Embryonic facial prominence (tissue), 1 donor: Measurements from ENCODE around the gene SDHAF4.
"Not testable (repeated sequence)": the region's sequence is repeated elsewhere in the genome, so short reads cannot be mapped to it uniquely, and the experiment has no call there.

ENCODE experiments used
- DNase-seq: peaks from one replicate; pipeline ENCODE4 v3.0.0-alpha.2; 2016; ENCODE audit errors: extremely low spot score

Gene SDHAF4

DNA sequence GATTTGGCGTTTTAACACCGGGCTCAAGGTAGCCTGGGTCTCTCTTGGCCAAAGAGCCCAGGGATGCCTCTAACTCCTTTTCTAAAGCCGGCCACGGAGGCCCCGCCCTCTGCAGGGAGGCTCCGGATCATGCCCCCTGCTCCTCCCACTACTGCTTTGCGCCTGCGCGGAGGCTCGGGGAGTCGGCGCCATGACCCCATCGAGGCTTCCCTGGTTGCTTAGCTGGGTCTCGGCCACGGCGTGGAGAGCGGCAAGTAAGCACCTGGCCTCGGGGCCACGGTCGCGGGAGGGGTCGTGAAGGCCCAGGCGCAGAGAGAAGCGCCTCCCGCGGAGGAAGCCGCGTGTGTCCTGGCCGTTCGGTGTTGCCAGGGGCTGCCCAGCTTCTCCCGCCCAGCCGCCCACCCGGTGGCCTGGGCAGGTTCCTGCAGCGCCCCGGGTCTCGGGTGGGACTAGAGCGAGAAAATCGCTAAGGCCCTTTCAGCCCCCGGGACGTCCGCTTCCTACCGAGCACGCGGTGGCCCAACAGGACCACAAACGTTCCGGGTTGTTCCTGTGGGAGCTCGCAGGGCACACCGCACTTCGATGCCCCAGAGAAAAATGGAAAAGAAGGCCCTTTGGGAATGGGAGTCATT, at the start of gene SDHAF4:
TSS of gene SDHAF4 (plus strand) at position 180 of the 632 bp plus-strand sequence. CDS start at position 191, 11 bp downstream.
- DNase-seq, result peak; percentile 68

DNA sequence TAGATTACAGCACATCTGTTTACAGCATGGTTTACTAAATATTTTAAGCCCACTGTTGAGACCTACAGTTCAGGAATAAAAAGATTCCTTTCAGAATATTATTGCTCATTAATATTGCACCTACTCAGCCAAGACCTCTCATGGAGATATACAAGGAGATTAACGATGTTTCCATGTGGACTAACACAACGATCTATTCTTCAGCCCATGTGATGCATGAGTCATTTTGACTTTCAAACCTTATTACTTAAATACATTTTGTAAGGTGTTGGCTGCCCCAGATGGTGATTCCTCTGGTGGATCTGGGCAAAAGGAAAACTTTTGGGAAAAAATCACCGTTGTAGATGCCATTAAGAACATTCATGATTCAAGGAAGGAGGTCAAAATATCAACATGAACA, 48.0 kb upstream of the SDHAF4 start:
- DNase-seq, result no peak

DNA sequence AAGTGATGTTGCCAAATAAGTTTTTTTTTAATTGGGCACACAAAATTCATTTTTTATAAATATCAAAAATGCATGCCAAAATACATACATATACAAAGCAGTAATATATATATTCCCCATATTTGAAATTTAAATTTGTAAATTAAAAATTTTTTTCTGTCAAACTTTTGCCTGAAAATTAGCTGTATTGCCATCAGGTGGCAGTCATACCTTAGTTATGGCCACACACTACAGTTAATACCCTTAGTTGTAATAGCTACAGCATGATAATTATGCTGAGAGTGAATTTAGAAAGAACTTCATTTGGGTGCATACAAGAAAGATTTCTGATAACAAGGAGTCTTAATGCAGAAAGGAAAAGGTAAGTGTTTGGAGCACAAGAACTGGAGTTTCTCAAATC, 46.2 kb upstream of the SDHAF4 start:
- no peak for DNase-seq

DNA sequence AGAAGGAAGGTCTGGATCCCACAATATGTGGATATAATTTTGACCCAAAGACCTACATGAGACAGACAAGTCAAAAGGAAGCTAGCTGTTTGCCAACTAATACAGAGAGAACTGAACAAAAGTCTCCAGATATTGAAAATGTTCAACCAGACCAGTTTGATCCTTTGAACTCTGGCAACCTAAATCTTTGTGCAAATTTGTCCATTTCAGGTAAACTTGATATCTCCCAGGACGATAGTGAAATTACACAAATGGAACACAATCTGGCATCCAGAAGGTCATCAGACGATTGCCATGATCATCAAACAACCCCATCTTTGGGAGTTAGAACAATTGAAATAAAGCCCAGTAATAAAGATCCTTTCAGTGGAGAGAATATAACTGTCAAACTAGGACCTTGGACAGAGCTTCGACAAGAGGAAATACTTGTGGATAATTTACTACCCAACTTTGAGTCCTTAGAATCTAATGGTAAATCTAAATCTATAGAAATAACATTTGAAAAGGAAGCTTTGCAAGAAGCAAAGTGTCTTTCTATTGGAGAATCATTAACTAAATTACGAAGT, 41.9 kb upstream of the SDHAF4 start:
- no peak for DNase-seq

DNA sequence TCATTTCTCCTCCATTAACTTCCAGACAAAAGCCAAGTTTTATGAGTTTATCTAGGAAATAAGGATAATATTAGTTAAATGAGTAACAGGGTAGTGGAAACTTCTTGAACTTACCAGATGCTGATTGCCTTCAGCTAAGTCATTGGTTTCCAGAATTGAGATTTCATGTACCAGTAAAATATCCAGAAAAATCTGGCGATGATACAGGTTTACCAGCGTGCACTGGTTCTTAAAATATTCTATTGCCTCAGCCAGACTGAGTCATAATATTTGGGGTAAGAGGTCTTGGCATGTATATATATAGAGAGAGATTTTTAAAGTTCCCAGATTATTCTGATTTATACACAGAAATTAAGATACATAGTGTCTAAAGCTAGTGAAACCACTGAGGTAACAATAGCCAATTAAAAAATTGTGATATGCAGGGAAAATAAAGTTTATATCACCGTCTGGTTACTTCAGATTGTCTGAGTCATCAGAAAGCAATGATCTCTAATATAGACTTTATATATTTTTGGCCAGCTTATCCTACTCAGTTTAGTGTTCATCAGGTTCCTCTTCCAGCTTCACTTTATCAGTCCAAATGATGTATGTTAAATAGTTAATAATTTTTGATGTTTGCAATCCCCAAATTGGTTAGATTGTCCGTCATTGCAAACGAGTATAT, 39.5 kb upstream of the SDHAF4 start:
- no peak for DNase-seq

DNA sequence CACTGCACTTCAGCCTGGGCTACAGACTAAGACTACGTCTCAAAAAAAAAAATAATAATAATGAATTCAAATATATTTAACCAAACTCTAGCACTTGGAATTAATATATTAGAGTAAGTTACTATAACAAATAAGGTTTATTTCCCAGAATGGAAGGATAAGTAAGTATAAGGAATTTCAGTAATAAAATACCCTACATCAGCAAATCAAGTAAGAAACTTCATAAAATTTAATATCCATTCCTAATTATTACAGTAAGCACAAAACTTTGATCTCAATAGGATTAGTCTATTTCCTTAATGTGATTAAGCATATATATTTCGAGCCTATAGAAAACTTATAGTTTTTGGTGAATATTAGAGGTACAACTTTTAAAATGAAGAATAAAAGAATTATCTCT, 36.7 kb upstream of the SDHAF4 start:
- no peak for DNase-seq

DNA sequence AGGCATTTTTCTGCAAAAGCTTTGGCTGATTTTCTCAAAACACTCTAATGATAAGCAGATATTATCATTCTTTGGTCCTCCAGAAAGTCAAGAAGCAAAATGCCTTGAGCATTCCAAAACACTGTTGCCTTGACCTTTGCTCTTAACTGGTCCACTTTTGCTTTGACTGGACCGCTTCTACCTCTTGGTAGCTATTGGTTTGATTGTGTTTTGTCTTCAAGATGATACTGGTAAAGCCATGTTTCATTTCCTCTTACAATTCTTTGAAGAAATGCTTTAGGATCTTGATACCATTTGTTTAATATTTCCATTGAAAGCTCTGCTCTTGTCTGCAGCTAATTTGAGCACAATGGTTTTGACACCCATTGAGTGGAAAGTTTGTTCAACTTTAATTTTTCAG, 35.6 kb upstream of the SDHAF4 start:
- no peak for DNase-seq

DNA sequence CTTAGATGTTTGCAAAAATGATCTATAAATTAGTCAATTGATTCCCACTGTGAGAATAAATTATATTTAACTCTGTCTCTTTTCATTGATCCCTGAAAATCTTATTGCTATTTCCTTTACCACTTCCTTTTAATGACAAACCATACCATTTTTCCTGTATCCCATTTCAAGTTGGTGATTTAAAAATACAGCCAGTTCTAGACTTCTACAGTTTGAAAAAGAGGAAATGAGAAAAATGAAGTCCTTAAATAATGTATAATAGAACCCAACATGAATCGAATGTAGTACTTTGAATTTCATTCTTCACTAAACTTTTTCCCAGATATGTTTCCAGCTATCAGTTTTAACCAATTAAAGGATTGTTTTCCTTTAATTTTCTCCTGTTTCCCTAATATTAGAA, 29.5 kb upstream of the SDHAF4 start:
- no peak for DNase-seq

DNA sequence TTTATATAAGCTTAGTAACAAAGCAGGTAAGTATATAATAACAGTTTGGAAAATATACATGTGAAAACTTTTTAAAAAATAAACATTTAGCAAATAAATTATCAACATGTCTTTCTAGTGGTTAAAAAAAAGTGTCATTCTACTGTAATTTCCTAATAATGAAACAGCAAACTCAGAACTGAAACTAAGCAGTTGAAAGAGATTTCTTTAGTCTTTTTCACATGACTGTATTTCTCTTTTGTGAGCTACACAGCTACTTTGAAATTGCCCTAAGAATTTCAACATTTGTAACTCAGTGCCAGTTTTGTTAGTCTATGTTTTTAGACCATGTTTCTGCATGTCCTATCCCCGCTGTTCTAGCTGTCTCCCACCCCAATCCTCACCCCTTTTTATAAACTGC, 28.4 kb upstream of the SDHAF4 start:
- DNase-seq, result no peak

DNA sequence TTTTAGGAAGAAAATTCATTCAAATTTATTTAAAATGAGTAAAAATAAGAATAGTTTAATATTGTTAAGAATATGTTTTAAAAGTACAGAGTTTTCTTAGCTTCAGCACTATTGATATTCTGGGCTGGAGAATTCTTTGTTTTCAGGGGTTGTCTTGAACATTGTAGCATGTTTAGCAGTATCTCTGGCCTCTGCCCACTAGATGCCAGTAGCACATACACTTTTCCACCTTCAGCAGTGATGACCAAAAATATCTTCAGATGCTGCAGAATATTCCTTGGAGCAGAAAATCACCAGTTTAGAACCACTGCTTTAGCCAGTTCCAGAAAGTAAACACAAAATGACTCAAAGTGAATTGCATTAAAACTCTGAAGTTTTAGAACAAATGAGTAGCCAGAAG, 19.4 kb upstream of the SDHAF4 start:
- DNase-seq, result no peak

DNA sequence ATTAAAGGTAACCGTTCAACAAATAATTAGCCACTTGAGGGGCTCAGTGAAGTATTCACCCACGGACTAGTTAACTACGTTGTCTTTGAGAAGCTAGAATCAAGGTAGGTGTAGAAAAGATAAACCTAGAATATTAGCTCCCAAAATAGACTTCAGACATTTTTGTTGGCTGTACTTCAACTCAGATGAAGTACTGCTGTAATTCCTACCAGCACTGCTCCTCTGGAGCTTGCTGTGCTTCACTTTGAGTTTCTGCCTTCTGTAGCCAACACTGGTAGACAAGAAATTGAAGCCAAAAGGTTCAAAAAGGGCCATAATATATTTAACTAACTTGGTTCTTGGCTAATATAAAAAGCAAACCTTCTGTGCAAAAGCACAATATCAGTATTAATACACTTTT, 18.8 kb upstream of the SDHAF4 start:
- no peak for DNase-seq

DNA sequence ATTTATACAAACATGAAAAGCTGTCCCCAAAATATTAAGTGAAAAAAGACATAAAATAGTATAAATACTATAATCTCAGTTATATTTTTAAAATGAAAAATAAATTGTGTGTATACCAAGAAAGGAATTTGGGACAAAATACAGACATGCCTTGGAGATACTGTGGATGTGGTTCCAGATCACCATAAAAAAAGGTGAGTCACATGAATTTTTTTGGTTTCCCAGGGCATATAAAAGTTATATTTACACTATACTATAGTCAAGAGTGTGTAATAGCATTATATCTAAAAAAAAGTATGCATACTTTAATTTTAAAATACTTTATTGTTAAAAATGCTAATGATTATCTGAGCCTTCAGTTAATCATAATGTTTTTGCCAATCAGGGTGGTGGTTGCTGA, 17.4 kb upstream of the SDHAF4 start:
- DNase-seq, result no peak

DNA sequence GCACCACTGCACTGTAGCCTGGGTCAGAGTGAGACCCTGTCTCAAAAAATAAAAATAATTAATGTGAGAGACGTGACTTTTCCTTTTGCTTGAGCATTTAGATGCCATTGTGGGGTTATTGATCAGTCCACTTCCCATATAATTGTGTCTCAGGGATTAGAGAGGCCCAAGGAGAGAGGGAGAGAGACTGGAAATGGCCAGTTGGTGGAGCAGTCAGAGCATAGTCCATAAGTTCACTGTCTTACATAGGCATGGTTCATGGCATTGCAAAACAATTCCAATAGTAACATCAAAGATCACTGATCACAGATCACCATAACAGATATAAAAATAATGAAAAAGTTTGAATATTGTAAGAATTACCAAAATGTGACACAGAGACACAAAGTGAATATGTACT, 15.2 kb upstream of the SDHAF4 start:
- DNase-seq, result no peak

DNA sequence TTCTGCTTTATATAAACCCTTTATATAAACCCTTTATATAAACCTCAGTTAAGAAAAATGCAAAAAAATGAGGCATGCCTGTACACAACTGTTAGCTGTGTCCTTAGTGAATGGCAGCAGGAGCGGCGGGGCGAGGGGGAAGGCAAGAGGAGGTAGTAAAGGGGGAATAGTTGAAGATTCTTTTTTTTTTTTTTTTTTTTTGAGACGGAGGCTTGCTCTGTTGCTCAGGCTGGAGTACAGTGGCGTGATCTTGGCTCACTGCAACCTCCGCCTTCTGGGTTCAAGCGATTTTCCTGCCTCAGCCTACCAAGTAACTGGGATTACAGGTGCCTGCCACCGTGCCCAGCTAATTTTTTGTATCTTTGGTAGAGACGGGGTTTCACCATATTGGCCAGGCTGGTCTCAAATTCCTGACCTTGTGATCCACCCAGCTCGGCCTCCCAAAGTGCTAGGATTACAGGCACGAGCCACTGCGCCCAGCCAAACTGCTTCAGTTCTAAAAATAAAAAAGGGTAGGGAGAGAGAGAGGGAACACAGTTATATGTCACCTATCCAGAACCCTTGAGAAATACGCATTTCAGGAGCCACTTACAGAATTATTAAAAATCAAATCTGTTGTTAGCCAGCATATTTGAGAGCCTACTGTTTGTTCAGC, 14.3 kb upstream of the SDHAF4 start:
- not testable (repeated sequence) for DNase-seq

DNA sequence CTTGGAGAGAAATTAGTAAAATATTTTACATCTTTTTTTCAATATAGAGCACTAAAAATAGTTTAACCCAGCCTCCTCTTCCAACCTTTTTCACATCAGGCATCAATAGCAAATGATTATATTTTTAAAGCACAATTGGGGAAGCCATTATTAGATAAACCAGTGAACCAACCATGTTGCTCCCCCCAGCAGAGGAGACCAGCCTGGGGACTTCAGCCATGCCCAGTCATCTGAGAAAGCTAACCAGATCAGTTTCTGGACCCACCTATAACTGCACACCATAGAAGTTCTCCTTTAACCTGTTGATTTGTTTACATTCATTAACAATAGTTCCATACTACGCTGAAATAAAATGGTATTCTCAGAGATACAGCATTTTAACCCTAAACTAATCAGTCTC, 13.8 kb upstream of the SDHAF4 start:
- DNase-seq, result no peak

DNA sequence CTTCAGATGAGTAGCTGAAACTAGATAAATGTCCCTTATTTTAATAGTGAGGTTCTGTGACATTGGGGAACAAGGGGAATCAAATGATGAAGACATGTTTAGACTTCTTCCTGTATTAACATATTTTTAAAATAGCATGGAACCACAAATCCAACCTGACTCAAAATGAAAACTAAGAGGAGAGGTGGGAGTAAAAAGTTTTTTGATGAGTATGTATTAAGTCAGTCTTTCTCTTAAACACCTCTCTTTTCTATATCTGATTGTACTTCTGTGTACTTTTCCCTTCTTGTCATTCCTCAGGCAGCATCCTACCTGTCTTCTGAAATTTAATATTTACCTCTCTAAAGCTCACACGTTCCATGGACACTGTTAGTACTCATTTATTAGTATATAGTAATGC, 8.7 kb upstream of the SDHAF4 start:
- DNase-seq, result no peak

DNA sequence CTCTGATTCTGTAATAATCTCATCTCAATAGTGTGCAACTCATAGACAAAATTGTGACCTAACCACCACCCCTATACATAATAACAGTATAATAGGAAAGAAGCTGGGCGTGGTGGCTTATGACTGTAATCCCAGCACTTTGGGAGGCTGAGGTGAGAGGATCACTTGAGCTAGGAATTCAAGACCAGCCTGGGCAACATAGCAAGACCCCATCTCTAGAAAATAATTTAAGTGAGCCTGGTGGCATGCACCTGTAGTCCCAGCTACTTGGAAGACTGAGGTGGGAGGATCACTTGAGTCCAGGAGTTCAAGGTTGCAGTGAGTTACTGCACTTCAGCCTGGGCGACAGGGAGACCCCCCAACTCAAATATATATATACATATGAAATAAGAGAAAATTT, 4.3 kb upstream of the SDHAF4 start:
- DNase-seq, result not testable (repeated sequence)

DNA sequence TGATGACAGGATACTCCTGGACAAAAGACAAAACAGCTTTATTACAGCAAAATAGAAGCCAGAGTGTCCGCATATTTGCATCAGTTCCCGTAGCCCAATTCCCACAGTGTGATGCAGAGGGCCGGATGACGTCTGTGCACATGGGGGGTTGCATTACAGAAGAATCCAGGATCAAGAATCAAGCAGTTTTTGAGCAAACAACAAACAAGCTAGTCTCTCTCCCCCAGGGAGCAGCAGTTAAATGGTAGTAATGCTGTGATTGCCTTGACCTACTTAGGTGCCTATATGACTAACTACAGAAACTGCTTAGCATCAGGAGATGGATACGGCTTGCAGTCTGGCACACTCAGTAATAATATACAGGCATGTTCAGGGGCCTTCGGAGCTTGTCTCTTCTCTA, 3.2 kb upstream of the SDHAF4 start:
- no peak for DNase-seq

DNA sequence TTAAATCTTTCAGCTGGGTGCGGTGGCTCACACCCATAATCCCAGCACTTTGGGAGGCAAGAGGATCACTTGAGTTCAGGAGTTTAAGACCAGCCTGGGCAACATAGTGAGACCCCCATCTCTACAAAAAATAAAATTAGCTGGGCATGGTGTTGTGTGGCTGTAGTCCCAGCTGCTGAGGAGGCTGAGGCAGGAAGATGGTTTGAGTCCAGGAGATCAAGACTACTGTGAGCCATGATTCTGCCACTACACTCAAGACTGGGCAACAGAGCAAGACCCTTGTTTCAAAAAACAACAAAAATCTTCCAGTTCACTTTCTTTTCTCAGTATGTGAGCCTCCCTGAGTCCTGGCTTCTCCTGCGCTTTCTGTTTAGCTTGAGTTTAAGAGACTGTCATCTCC, 7.9 kb downstream of the SDHAF4 start:
- DNase-seq, result no peak

DNA sequence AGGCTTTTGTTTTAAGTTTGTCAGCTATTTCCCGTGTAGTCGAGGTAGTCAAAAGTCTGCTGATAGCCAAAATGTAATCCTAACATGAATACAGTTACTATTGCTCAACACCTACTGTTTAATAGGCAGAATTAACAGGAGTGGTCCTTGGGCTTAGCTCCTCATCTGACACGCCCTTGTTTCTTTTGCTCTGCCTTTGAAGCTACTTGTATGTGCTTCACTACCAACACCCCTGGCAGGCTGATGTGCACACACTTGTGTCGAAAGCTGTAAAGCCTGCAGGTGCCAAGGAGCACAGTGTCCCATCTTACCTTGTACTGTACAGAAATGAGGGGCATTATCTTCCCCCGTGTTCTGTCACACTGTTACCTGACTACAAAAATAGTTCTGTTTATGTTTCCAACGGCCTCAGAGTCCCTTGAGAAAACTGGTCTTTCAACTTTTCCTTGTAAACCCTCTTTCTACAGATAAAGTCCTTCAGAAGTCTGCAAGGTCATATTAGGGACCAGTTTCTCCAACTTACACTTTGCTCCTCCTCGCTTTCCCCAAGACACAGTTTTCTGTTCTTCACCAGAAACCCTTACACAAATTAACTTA, 9.3 kb downstream of the SDHAF4 start:
- DNase-seq, result no peak

DNA sequence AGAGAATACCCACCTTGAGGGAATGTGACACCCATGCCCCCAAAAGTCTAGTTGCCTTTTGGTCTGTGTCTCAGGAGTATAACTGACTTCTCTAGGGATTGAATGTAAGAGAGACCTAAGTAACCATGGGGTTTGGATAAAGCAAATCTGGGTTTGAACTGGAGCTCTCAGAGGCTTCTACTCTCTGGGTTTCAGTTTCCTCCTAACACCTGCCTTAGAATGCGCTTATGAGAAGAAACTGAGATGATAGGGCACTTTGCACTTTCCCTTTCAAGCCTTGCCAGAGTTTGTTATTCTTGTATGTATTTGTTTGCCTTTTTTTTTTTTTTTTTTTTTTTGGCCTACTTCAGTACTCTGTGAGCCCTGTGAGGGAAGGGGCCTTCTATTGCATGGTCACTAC, 19.4 kb downstream of the SDHAF4 start:
- DNase-seq, result no peak

DNA sequence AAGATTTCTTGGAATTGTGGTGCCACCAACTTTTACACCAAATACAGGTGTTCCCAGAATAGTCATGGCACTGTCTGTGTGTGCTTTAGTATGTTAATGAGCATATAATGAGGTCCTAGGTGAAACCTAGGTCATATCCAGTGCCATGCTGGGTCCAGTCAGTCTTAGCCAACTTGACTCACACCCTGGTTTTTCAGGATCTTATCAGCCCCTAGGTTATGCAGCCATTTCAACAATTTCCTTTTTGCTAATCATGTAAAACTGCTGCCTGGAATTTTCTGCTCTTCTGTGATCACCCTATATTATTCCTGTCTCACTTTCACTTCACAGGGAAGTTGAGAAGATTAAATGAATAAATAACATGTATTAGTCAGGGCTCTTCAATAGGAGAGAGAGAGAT, 23.7 kb downstream of the SDHAF4 start:
- no peak for DNase-seq
